22Rv1 (cell line): ENCODE measurements around the gene DHX15.
A peak's percentile ranks its signal among the peaks of the same experiment; 100 is the strongest.

Experiments used
- H3K27ac ChIP-seq: fragments of 450-650 bp; 2 replicates; pipeline ENCODE4 v1.5.1; 2017
- CTCF ChIP-seq: fragments of 450-650 bp; IDR thresholded peaks from 2 replicates; pipeline ENCODE4 v1.5.1; 2017; ENCODE audit warnings: mild to moderate bottlenecking
- ZFX ChIP-seq: fragments of 450-650 bp; IDR thresholded peaks from 2 replicates; pipeline ENCODE4 v1.6.1; 2017; ENCODE audit warnings: antibody characterized with exemption, borderline replicate concordance

Gene DHX15

DNA sequence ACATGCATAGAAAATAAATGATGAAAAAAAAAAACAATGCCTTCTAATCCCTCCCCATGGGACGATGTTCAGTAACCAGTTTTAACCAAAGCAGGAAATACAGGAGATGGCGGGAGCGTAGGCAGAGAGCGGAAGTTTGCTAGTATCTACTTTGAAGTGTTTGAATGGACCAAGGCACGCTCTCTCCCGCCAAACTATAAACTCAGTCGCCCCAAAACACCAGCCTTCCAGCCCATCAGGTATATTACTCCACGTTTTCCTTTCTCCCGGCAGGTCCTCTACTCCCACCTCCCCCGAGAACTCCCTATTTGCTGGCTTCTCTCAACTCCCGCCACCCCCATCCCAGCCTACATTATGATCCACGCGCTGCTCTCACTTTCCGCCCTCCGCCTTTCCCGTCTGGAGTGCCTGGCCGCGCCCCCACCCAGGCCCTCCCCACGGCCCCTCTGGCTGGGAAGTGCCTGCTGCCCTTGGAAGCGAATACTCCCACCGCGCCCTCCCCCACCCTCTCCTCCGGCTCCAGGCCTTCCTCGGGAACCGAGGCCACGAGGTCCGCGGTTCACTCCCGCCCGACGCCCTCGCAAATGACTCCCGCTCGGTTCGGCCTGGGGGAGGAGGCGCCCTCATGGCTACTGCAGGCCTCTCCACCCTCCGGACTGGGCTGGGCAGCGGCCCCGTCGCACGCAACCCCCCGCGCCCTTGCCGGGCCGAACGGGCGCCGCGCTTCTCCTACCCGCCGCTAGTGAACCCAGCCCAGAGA, 723 bp downstream of the DHX15 start:
- H3K27ac ChIP-seq: peak overlapping the region; percentile 93
- TF ChIP-seq ZFX: no peak
- no peak for TF ChIP-seq CTCF

DNA sequence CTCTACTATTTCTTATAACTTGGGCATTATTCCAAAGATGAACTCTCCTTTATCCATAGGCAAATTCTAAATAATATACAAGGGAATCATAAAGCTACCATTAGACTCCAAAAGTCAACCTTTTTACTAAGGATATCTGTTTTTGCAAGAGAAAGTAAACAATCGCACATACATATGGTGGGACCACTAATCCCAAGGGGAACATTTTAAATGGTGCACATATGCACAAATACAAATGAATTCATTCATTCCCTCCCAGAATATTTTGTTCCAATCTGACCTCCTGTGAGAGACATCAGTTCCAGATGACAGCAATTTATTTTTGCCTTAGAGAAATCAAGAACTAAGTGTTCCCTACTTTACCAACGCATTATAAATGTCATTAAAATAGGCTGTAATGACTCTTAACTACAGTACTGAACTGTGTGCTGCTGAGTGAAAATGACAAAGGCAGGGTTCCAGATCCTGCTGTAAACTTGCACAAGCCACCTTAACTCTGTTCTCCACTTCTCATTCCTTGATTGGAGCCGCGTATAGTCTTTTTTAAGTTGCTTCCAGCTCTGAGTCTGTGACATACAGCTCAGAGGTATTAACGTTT, 2.0 kb downstream of the DHX15 start:
- TF ChIP-seq CTCF: no peak
- TF ChIP-seq ZFX: no peak
- peak overlapping the region; percentile 93 for H3K27ac ChIP-seq

GRCh38 chr4:24578364-24578763, 6.0 kb downstream of the DHX15 start:
- peak overlapping the region; percentile 2; the same call in 1 of the 2 replicates for H3K27ac ChIP-seq
- no peak for TF ChIP-seq ZFX
- TF ChIP-seq CTCF: no peak

- H3K27ac ChIP-seq: no peak overlapping the region
- no peak for TF ChIP-seq CTCF
- no peak for TF ChIP-seq ZFX
These were observed 8.1 kb downstream of the DHX15 start for GRCh38 chr4:24576276-24576675.

DNA sequence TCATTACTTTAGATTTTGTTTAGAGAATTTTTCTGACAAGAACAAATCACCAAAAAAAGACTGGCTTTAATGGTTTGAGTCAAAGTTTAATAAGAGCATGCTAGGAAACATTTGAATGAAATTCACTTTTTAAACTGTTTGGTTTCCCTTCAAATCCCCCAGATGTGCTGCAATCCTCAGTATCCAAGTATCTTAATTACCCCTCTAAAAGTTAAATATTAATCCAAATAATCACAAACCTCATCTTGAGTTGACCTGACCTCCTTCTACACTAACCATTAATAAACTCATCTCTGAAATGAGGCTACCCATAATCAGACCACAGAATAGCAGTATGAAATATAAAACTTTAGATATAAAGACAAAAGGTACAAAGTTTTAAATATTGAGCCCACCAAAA, 10.1 kb downstream of the DHX15 start:
- TF ChIP-seq ZFX (no peak), CTCF (no peak)
- H3K27ac ChIP-seq: 0 out of 2 replicates have a peak overlapping the region, but pooled peaks have one; percentile 11

DNA sequence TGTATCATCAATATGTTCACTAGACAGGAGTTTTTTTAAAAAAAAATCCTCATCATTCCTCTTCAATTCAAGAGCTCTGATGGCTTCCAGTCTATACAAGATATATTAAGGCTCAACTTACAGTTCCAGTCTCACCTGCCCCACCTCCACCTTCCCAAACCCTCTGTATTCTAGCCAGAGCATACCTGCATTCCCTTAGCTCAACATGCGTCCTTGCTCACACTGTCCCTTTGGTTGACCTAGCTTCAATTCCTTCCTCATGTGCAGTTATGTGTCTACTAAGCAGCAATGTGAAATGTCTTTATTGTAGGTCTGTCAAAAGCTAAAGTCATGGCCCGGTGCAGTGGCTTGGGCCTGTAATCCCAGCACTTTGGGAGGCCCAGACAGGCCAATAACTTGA, 10.8 kb downstream of the DHX15 start:
- TF ChIP-seq ZFX (no peak), CTCF (no peak)
- H3K27ac ChIP-seq: 0 out of 2 replicates have a peak overlapping the region, but pooled peaks have one; percentile 11

DNA sequence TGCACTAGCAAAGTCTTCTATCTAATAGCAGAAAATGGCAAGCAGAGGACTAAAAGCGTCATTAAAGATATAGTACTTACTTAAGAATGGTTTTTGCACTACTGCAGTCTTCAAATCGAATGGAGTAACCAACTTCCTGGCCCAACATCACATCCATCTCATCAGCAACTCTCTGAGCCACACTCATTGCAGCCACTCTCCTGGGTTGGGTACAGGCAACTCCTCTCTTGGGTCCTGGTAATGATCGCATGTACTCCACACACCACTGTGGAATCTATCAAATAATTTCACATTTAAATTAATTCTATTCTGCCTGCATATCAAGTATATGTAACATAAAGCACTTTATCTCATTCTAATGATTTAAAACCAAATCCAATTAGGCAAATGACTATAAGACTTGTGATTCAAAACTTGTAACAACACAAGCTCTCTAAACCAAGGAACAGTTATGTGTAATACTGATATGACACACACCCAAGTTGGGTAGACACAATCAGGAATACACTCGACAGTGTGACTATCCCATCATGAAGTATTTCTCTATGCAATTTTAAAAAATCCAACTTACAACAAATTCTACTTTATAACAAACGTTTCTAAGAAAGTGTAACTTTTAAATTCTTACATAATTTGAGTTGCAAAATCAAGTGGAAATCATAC, 13.6 kb downstream of the DHX15 start:
- TF ChIP-seq ZFX: no peak
- no peak for TF ChIP-seq CTCF
- H3K27ac ChIP-seq: no peak overlapping the region
